Gastroesophageal sphincter (tissue), 4 donors: ENCODE results near the gene SEC11C. TPM values are rescaled to one million over a fixed set of nuclear protein-coding genes. Genes with fewer than 3 reads are reported as not detected.

Source experiments
- ATAC-seq: fragments of 150-250 bp; one replicate; pipeline ENCODE4 v1.9.1; 2016; ENCODE audit warnings: mild to moderate bottlenecking, moderate library complexity
- H3K27ac ChIP-seq, 4 donors: fragments of 200-600 bp; sonication (generic) in 3 of 4; 1 replicate in 3 of 4; 2 replicates in 1 of 4; pipeline ENCODE4 v1.5.1; 2016 to 2019
- H3K27me3 ChIP-seq: fragments of 200-600 bp; sonication (generic); one replicate; pipeline ENCODE4 v1.5.1; 2019
- H3K36me3 ChIP-seq, 2 donors: fragments of 200-600 bp; sonication (generic); one replicate each; pipeline ENCODE4 v1.5.1; 2019; ENCODE audit warnings: control low read depth in 1 of 2
- H3K4me1 ChIP-seq, 3 donors: fragments of 200-600 bp; sonication (generic); 1 replicate in 2 of 3; 2 replicates in 1 of 3; pipeline ENCODE4 v1.5.1; 2016 to 2019; ENCODE audit warnings: control low read depth in 2 of 3
- H3K4me3 ChIP-seq, 2 donors: fragments of 200-600 bp; sonication (generic); one replicate each; pipeline ENCODE4 v1.5.1; 2019; ENCODE audit warnings: mild to moderate bottlenecking in 1 of 2, moderate library complexity in 1 of 2
- H3K9me3 ChIP-seq, 3 donors: fragments of 200-600 bp; sonication (generic); one replicate each; pipeline ENCODE4 v1.5.1; 2017 to 2019; ENCODE audit warnings: control low read depth in 2 of 3
- EP300 ChIP-seq: sonication (generic); formaldehyde crosslinking; IDR thresholded peaks from one replicate; pipeline ENCODE4 v1.6.1; 2017; ENCODE audit warnings: antibody characterized with exemption, mild to moderate bottlenecking
- POLR2A ChIP-seq, 2 donors: fragments of 450-650 bp; IDR thresholded peaks; one replicate each; pipeline ENCODE4 v1.6.1; 2017; ENCODE audit warnings: antibody characterized with exemption in 2 of 2, mild to moderate bottlenecking in 2 of 2, moderate library complexity in 1 of 2
- POLR2AphosphoS5 ChIP-seq: sonication (generic); formaldehyde crosslinking; IDR thresholded peaks from one replicate; pipeline ENCODE4 v1.6.1; 2017; ENCODE audit warnings: antibody characterized with exemption
- WGBS, 2 donors: methylation state at CpG; one replicate each; pipeline ENCODE4 v1.1.5; 2018; ENCODE audit warnings: low coverage in 1 of 2; 5-methylcytosine and 5-hydroxymethylcytosine counted together
- total RNA-seq, 4 donors: library from RNA; depleted of rRNA; stranded (reverse); fragments of >200 nt; gene quantifications; one replicate each; pipeline ENCODE4 v1.1.0, GENCODE V29; 2016
- TF ChIP-seq, protein P1 (sequence below), 4 experiments: fragments of 200-600 bp in 2 of 4; fragments of 450-650 bp in 2 of 4; sonication (generic) in 1 of 4; IDR thresholded peaks; one replicate each; pipeline ENCODE4 v1.5.1; 2017 to 2019; ENCODE audit warnings: antibody characterized with exemption in 4 of 4, mild to moderate bottlenecking in 2 of 4, moderate library complexity in 2 of 4

Gene SEC11C
- total RNA-seq, 4 donors from 2014 or later = 14.7 to 25.2 (median 21.6) TPM

DNA sequence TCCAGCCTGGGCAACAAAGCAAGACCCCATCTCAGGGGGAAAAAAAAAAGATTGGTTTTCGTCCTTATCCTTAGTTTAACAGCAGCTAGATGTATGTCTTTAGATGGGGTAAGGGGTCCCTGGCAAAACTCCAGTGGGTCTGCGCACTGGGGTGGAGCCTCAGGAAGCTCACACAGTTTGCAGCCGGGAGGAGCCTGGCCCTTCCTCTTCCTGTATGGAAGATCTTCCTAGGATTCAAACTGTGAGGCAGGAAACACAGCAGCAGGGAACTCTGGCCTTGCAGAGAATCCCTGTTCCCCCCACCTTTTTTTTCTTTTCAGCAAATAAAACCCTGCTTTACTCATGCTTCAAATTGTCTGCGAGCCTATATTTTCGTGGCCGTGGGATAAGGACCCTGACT, 67.8 kb downstream of the SEC11C start:
- TF ChIP-seq EP300 = no peak
- TF ChIP-seq, protein P1, sequence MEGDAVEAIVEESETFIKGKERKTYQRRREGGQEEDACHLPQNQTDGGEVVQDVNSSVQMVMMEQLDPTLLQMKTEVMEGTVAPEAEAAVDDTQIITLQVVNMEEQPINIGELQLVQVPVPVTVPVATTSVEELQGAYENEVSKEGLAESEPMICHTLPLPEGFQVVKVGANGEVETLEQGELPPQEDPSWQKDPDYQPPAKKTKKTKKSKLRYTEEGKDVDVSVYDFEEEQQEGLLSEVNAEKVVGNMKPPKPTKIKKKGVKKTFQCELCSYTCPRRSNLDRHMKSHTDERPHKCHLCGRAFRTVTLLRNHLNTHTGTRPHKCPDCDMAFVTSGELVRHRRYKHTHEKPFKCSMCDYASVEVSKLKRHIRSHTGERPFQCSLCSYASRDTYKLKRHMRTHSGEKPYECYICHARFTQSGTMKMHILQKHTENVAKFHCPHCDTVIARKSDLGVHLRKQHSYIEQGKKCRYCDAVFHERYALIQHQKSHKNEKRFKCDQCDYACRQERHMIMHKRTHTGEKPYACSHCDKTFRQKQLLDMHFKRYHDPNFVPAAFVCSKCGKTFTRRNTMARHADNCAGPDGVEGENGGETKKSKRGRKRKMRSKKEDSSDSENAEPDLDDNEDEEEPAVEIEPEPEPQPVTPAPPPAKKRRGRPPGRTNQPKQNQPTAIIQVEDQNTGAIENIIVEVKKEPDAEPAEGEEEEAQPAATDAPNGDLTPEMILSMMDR (IDR thresholded peaks at IDR 0.05) = no peak
- TF ChIP-seq POLR2A (IDR thresholded peaks at IDR 0.05) = no peak
- TF ChIP-seq POLR2AphosphoS5 = no peak
- Histone ChIP-seq H3K4me3 (no peak overlapping the region), H3K27me3 (peaks cover 15% of the 10 kb centered on the region), H3K27ac (no peak overlapping the region), H3K36me3 (no peaks in the 10 kb centered on the region), H3K4me1 (no peaks in the 10 kb centered on the region), H3K9me3 (no peaks in the 10 kb centered on the region)
- no peak for ATAC-seq
- 80 to 95% methylated on average over 3 to 6 of the region's 6 CpGs for WGBS, 2 donors

Other genes starting within 250 kb of the SEC11C start
- 1 to 10 TPM in 1 of 4 donors, not detected in 3; 4.8 TPM for gene GRP, start 80.3 kb downstream of the SEC11C start, total RNA-seq
- not detected for gene RAX, start 133.6 kb downstream of the SEC11C start, total RNA-seq
- not detected for gene CPLX4, start 178.8 kb downstream of the SEC11C start, total RNA-seq
- gene LMAN1, start 219.4 kb downstream of the SEC11C start, total RNA-seq = 10 to 100 TPM; 64.0 to 80.4 (median 68.5) TPM